ENCODE data around the gene STK32C. TPM values are rescaled to one million over a fixed set of nuclear protein-coding genes. Genes with fewer than 3 reads are reported as not detected.

STK32C gene
- polyA plus RNA-seq, 1 donor from 2014 or later = 23.2 TPM

GRCh38 chr10:132231656-132232022 lies 76.1 kb downstream of the STK32C start:
- Histone ChIP-seq H3K9ac (ENCODE audit: low read length) (no peak overlapping the region), H4K20me1 (ENCODE audit: insufficient read depth) (no peaks in the 10 kb centered on the region), H3K4me3 (ENCODE audit: low read length) (no peak overlapping the region), H3K27me3 (ENCODE audit: insufficient read depth, low read depth, low read length) (no peaks in the 10 kb centered on the region), H3K4me2 (ENCODE audit: low read length) (no peak overlapping the region), H2AFZ (ENCODE audit: low read depth, low read length) (no peak overlapping the region), H3K79me2 (replicated peaks; ENCODE audit: insufficient read depth, low read length) (no peaks in the 10 kb centered on the region), H3K9me2 (ENCODE audit: insufficient read depth, low read length) (no peaks in the 10 kb centered on the region), H3K9me3 (ENCODE audit: low read length) (no peaks in the 10 kb centered on the region), H3K27ac (ENCODE audit: low read length) (no peak overlapping the region), H3K36me3 (ENCODE audit: insufficient read depth, low read length) (no peaks in the 10 kb centered on the region), H3F3A (ENCODE audit: insufficient read depth, low read length, poor library complexity, severe bottlenecking) (no peaks in the 10 kb centered on the region)
- TF ChIP-seq CTCF (IDR thresholded peaks at IDR 0.05; ENCODE audit: poor library complexity, severe bottlenecking) (no peak), SMC3 (conservative IDR thresholded peaks at IDR 0.05; ENCODE audit: poor library complexity) (no peak), TAF1 (IDR thresholded peaks at IDR 0.05; ENCODE audit: low read depth) (no peak), REST (IDR thresholded peaks at IDR 0.05; ENCODE audit: borderline replicate concordance) (no peak), POLR2AphosphoS5 (IDR thresholded peaks at IDR 0.05) (no peak), EP300 (conservative IDR thresholded peaks at IDR 0.05; ENCODE audit: poor library complexity, severe bottlenecking) (no peak), MXI1 (conservative IDR thresholded peaks at IDR 0.05; ENCODE audit: poor library complexity, severe bottlenecking) (no peak), RAD21 (conservative IDR thresholded peaks at IDR 0.05) (no peak), EZH2 (IDR thresholded peaks at IDR 0.05; ENCODE audit: borderline replicate concordance, insufficient read depth, low read length, poor library complexity, severe bottlenecking) (no peak)

DNA sequence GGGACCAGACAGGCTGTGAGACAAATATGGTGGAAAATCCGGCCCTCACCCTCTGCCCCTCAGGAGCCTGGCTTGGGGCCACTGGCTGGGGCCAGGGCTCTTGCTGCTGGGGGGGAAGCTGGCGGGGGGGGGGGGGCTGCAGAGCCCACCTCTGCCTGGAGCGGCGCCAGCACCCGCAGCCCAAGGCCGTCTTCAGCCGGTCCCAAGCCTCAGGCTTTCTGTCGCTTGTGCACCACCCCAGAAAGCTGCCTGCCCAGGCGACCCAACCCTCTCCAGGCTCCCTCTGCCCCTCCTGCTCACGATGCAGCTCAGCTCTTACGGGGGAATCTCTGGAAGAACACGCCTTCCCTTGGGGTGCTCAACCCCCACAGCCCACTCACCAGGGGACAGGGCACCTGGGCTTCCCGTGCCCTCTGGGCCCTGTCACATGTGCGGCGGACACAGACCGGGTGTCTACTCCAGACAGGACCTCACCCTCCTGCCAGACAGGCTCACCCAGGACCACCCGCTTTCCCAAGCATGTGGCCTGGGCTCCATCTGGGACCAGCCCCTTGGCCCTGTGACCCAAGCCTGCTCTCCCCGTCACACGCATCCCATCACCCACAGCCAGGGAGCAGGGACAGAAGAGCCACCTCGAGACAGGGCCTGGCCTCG lies 77.1 kb downstream of the STK32C start:
- Histone ChIP-seq H3K36me3 (ENCODE audit: insufficient read depth, low read length) (no peaks in the 10 kb centered on the region), H3K4me3 (ENCODE audit: low read length) (no peak overlapping the region), H3K79me2 (replicated peaks; ENCODE audit: insufficient read depth, low read length) (no peaks in the 10 kb centered on the region), H3K9me2 (ENCODE audit: insufficient read depth, low read length) (no peaks in the 10 kb centered on the region), H2AFZ (ENCODE audit: low read depth, low read length) (no peak overlapping the region), H3K9me3 (ENCODE audit: low read length) (no peaks in the 10 kb centered on the region), H3K4me2 (ENCODE audit: low read length) (no peak overlapping the region), H3K27ac (ENCODE audit: low read length) (no peak overlapping the region), H3F3A (ENCODE audit: insufficient read depth, low read length, poor library complexity, severe bottlenecking) (no peaks in the 10 kb centered on the region), H4K20me1 (ENCODE audit: insufficient read depth) (no peaks in the 10 kb centered on the region), H3K27me3 (ENCODE audit: insufficient read depth, low read depth, low read length) (no peaks in the 10 kb centered on the region), H3K9ac (ENCODE audit: low read length) (no peak overlapping the region)
- TF ChIP-seq TAF1 (IDR thresholded peaks at IDR 0.05; ENCODE audit: low read depth) = no peak
- TF ChIP-seq EZH2 (IDR thresholded peaks at IDR 0.05; ENCODE audit: borderline replicate concordance, insufficient read depth, low read length, poor library complexity, severe bottlenecking) = no peak
- TF ChIP-seq MXI1 (conservative IDR thresholded peaks at IDR 0.05; ENCODE audit: poor library complexity, severe bottlenecking) = no peak
- TF ChIP-seq SMC3 (conservative IDR thresholded peaks at IDR 0.05; ENCODE audit: poor library complexity) = no peak
- no peak for TF ChIP-seq REST (IDR thresholded peaks at IDR 0.05; ENCODE audit: borderline replicate concordance)
- TF ChIP-seq CTCF (IDR thresholded peaks at IDR 0.05; ENCODE audit: poor library complexity, severe bottlenecking) = no peak
- TF ChIP-seq POLR2AphosphoS5 (IDR thresholded peaks at IDR 0.05) = no peak
- no peak for TF ChIP-seq RAD21 (conservative IDR thresholded peaks at IDR 0.05)
- no peak for TF ChIP-seq EP300 (conservative IDR thresholded peaks at IDR 0.05; ENCODE audit: poor library complexity, severe bottlenecking)

All from neural cell (in vitro differentiated cells).